Dermis microvascular lymphatic vessel endothelial cell (primary cell): ENCODE data around the gene TRPC4AP. TPM values are rescaled to one million over a fixed set of nuclear protein-coding genes. Genes with fewer than 3 reads are reported as not detected.

Experiments
- DNase-seq, 2 donors: peaks; one replicate each; pipeline versions ENCODE4 v3.0.0 to v3.0.0-alpha.2; 2010; ENCODE audit warnings: low read depth in 2 of 2
- total RNA-seq: library from RNA; depleted of rRNA; stranded (reverse); fragments of >200 nt; gene quantifications from 2 replicates; pipeline ENCODE4 v1.2.1, GENCODE V29; 2014

The TRPC4AP gene
- total RNA-seq, 1 donor from 2014 or later, result 68.9 TPM

DNA sequence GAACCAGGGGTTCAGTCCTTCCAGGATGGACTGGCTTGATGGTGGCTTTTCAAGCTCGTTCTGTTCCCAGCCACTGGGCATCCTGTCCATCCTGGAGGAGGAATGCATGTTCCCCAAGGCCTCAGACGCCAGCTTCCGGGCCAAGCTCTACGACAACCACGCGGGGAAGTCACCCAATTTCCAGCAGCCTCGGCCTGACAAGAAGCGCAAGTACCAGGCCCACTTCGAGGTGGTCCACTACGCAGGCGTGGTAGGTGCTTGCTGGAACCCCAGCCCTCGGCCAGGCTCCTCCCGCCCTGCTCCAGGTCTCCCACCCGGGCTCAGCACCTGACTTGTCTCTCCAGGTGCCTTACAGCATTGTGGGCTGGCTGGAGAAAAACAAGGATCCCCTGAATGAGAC is 102.9 kb downstream of the TRPC4AP start:
- DNase-seq, result no peak

DNA sequence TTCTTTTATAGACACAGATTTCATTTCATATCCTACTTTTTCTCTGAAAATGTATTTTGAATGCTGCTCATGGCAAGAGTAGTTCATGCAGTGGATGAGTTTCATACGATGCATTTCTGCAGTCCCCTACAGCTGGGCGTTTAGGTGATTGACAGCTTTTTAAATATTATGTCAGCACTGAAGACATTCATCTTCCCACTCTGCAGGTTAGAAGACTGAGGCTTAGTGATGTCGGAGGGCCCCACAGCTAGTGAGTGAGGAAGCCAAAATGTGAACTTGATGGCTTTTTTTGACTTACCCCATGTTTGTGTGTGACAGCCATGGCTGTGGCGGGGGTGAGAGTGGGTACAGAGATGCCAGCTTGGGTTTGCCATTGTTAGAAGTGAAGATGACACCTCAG is 103.5 kb downstream of the TRPC4AP start:
- no peak for DNase-seq

DNA sequence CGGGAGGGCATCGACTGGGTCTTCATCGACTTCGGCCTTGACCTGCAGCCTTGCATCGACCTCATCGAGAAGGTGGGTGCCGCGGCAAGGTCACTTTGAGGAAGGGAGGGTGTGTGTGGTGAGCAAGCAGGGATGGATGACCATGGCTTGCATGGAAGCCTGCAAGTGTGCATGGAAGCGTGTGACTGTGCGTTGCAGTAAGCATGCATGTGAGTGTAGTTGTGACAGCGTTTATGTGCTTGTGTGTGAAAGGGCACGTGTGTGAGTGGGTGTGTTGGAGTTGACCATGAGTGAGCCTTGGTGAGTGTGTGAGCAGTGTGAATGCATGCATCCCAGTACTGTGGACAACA is 104.4 kb downstream of the TRPC4AP start:
- no peak for DNase-seq

DNA sequence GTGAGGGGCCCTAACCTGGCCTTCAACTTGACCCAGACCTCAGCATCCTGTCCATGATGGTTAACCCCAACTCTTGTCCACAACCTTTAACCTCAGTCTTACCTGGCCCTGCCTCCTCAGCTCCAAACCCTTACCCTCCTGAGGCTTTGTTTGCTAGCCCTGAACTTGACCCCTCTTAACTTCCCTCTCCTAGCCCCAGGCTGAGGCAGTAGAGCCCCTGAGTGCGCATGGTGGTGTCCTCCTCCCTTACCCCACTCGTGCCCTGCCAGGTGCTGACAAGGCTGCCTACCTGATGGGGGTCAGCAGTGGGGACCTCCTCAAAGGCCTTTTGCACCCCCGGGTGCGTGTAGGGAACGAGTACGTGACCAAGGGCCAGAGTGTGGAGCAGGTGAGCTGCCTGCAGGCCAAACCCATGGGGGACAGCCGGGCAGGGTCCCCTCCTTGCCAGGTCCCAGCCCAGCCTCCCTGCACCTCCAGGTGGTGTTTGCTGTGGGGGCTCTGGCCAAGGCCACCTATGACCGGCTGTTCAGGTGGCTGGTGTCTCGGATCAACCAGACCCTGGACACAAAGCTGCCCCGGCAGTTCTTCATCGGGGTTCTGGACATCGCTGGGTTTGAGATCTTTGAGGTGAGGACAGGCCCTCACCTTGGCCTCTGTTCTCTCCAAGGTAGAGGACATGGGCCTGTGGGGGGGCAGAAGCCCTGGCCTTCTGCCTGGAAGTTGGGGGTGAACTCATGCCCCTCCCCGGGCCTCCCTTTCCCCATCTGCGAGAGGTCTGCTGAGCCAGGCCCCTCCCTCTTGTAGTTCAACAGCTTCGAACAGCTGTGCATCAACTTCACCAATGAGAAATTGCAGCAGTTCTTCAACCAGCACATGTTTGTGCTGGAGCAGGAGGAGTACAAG is 105.1 kb downstream of the TRPC4AP start:
- no peak for DNase-seq

DNA sequence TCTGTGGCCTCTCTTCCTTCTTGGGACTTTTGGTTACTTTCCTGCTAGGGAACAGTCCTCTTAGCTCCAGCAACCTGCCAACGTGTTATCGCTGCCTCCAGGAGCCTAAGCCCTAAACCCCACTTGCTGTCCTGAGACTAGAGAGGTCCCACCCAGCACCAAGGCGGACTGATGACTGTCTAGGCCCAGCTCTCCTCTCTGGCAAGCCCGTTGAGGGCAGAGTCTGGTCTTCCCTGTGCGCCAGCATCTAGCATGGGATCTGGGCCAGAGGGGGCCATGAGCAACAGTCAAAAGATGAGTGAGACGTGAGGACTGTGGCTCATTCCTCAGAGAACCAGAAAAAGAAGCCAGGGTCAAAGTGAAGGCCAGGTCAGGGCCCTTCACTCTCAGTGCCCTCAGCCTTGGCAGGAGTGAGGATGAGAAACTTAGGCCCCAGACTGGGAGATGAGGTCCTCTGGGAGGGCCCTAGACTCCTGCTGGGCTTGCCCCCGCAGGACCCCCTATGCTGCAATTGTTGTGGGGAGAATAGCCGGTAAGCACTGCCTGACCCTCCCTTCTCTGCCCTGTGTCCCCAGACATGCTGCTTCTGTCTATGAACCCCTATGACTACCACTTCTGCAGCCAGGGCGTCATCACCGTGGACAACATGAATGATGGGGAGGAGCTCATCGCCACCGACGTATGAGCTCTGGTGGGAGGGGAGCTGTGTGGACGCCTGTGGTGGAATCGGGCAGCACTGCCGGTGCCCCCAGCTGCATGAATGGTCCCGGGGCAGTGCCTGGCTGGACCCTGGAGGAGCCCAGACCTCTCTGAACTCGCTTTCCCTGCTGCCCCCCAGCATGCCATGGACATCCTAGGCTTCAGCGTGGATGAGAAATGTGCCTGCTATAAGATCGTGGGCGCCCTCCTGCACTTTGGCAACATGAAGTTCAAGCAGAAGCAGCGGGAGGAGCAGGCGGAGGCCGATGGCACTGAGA is 106.0 kb downstream of the TRPC4AP start:
- no peak for DNase-seq

DNA sequence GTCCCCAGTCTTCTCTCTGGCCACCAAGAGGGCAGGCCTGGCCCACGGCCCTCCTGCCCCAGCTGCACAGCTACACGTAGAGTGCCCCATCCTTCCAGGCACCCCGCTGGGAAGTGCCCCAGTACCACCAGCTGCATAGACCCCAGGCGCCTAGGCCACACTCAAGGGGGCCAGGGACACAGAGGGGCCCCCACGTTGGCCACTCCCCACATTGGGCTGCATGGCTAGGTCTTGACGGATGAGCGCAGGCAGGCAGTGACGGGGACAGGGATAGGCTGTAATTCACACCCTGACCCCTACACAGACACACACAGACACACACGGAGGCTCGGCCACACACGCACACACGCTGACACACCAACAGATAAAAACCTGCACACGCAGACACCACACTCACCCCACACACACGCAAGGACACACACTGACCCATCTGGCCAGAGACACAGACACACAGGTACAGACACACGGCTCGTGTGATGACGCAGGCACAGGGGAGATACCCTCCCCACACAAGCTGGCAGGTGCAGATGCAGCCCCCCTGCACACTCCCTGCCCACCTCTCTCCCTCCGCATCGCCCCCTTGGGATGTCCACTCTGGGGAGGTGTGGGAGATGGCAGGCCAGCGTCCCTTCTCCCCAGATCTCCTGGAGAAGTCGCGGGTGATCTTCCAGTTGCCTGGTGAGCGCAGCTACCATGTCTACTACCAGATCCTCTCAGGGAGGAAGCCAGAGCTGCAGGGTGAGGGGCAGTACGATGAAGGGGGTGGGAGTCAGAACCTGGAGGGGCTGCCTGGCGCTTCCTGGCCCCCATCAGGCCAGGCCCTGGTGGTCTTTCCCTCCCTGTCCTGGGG is 106.9 kb downstream of the TRPC4AP start:
- DNase-seq, result no peak

DNA sequence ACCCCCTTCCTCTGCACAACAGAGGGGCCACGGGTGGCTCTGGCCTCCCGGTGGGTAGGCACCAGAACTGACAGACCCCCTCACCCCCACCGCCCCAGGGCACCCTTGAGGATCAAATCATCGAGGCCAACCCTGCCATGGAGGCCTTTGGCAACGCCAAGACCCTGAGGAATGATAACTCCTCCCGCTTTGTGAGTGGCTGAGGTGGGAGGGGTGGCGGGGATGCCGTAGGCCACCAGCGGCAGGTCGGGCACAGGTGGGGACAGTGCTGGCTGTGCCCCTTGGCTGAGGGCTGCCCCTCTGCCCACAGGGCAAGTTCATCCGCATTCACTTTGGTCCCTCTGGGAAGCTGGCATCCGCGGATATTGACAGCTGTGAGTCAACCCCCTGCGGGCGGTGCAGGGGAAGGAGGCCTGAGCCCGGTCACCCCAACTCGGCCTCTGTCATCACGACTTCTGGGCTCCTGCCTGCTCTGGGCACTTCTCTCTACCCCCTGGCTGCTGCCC is 107.8 kb downstream of the TRPC4AP start:
- peak in 1 of 2 donors; percentile 28 for DNase-seq

DNA sequence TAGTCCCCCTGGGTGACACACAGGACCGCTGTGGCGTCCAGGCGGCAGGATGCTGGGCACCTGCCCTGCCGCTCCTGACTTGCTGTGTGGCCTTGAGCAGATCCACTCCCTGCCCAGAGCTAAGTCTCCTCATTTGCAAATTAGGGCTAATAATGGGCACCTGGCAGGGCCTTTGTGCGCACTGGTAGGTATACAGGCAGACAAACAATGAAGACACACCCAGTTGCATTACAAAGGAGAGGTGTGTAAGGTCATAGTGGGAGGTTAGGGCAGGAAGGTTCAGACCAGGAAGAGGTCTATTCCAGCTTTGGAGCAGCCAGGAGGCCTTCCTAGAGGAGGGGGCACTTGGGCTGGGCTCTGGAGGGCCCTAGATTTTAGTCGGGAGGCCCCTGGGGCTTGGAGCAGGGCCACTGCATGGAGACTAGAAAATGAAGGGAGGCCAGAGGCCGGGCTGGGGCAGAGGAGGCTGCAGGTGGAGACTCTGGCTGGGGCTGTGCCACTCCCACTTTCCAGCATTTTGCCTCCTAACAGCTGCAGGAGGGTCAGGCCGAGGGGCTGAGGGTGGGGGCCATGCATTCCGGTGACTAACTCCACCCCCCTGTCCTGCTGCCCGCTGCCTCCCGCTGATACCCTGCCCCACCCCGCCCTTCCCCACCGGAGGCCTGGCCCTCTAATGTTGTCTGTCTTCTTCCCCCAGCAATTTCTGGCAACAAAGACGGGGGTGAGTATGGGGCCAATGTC is 108.4 kb downstream of the TRPC4AP start:
- no peak for DNase-seq

DNA sequence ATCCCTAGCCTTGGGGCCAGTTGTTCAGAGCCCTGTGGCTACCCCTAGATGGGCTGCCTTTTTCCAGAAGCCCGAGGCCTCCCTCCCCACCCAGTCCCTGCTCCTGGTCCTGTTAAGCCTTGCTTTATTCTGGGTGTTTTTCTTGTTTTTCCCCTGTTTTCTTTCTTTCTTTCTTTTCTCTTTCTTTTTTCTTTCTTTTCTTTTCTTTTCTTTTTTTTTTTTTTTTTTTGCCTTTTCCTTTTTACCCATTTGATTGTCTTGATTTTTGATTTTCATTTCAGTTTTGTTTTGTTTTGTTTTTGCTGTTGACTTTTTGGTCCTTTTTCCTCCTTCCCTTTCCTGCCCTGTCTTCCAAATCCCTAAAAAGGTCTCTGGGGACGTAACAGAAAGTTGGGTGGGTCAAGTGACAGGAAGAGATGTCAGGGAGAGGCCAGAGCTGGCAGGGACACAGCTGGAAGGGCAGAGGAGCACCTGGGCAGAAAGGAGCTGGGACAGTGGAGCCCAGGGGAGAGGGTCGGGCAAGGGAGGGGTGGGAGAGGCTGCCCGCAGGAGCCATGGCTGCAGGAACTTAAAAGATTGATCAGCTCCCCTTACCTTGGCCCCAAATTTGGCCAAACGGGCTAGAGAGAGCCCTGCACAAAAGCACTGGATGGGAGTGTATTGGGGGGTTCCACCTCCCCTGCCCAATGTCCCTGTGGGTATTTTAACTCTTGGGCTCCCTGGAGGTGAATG is 109.4 kb downstream of the TRPC4AP start:
- DNase-seq, result no peak

DNA sequence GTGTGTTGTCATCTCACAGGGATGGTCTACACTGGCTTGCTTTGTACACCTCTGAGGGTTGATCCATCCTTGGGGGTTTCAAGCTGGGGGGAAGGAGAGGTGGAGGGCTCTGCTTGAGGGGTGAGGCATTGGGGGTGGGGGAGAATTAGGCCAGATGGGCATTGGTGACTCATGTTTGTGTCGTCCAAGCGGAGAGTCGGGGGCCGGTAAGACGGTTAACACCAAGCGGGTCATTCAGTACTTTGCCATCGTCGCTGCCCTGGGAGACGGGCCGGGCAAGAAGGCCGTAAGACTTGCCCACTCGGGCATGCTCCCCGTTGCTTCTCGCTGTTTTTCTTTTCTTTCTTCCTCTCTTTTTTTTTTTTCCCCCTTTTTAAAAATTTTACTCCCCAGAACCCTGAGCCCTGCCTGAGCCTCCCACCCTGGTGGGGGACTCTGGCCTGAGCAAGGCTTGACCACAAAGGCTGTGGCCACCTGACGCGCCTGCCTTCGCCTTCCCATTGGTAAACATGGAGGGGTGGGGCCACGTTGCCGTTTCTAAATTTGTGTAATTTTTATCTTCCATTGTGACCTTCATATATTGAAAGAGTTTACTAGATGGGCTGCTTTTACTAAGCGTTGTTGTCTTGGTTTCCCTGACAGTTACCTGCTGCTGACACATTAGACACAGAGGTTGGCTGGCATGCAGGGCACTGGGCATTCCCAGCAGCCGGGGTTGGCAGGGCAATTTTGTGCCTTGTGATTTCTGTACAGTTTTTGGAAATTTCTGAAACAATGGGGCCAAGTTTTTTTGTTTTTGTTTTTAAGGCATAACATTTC is 110.1 kb downstream of the TRPC4AP start:
- DNase-seq, result no peak

DNA sequence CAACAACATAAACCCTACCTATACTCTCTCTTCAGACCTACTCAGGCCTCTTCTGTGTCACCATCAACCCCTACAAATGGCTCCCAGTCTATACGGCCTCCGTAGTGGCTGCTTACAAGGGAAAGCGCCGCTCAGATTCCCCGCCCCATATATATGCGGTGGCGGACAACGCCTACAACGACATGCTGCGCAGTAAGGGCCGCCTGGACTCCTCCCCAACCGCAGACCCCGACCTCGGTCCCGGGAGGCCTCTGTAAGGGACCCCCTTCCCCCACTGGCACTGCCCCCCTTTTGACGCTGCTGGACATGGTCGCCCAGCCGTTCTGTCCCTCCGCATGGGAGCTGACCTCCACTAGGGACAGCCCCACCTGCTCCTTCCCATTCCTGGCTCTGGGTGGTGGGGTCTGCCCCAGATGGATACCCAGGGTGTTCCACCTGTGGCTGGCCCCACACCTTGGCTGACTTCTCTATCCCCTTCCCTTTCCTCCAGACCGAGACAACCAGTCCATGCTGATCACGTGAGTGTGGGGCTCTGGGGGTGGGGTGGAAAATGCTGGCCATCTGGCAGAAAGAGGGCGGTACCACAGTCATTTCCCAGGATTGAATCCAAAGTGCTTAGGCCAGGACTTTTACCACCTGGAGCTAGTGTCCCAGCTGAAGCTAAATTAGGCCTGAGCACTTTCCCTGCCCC is 111.9 kb downstream of the TRPC4AP start:
- peak; percentile 41 to 67 for DNase-seq

DNA sequence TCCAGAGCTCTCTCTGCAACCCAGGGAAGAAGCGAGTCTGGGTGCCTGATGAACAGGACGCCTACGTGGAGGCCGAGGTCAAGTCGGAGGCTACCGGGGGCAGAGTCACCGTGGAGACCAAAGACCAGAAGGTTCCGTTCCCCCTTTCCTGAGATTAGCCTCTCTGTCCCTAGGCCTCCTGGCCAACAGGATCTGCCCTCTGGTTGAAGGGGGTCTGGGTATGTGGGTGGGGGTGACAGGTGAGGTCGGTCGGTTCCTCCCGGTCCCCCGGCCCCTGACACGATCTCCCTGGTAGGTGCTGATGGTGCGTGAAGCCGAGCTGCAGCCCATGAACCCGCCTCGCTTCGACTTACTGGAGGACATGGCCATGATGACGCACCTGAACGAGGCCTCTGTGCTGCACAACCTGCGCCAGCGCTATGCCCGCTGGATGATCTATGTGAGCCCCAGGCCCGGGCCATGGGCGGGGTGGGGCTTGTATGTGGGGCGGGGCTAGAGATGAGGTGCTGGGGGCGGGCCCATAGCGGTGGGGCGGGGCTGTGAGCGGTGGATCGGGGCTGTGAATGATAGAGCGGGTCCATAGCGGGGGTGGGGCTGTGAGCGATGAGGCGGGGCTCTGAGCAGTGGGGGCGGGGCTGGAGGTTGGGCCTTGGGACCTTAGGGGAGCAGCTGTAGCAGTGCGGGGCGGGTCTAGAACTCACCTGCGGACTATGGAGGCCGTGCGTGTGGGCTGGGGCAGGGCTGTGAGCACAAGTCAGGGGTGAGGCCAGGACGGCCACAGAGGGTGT is 113.0 kb downstream of the TRPC4AP start:
- no peak for DNase-seq

DNA sequence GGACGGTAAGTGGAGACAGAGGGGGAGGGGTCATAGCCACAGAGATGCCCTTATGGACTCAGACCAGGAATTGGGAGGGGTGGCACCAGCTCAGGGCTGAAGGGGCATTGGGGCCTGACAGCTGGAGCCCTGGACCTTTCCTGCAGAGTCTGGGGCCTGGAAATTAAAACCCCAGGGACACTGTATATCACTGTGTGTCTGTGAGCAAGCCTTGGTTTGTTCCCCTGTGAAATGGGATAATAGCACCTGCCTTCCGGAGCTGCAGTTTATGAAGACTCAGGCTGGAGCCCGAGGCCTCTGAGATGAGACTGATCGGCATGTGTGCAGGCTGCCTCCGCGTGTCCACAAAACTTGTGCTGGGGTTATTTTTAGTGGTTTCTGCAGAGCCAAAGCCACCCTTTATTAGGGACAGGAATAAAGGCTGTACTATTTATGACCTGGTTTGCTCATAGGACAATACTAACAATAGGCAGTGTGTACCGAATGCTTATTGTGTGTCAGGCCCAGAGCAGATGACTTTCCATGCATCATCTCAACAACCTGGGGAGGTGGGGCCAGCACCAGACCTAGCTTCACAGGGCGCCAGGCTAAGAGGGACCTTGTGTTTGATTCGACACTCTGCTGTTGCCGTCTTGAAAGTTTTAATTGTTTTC is 114.4 kb downstream of the TRPC4AP start:
- DNase-seq, result no peak

DNA sequence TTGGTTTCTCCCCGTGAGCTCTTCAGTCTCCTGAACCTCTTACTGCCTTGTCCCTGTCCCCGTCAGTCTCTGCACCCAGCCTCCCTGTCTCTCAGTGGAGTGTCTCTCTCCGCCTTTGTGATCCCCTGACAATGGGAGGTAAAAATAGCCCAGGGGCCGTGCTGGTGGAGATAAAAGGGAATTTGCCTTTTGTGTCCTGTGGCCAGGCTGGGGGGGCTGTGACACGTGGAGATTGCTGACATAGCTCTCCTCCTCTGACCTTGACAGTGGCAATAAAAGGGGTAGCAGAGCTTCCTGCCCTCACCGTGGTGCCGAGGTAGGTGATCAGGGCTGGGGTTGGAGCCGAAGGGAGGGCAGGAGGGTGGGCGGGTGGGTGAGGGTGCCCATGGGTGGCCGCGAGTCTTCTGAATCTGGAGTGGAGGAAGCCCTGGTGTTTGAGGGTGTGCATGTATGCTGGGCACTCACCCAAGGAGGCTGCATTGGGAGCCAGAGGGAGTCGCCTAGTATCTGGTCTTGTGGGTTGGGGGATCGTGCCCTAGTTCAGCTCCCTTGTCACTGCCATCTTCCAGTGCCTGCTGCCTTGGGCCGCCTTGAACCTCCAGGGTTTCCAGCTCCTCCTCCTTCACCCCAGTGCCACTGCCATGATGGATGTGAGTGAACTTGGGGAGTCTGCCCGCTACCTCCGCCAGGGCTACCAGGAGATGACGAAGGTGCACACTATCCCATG is 115.1 kb downstream of the TRPC4AP start:
- DNase-seq, result no peak

DNA sequence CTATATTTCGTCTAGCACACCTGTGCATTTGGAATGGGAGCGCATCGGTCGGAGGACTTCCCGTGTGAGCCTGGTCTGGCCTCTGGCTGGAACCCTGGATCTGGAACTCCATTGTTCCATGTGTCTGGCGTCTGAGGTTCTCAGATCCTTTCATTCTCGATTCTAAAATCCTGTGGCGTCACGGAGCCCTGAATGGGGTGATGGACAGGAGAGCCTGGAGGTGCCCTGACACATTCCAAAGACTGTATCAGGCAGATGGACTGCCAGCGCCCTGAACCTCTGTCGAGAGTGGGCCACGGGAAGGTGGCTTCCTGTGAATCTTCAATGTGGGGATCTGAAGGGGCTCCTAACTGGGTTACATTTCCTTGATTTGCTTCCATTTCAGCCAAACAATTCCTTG is 116.3 kb downstream of the TRPC4AP start:
- DNase-seq, result no peak

DNA sequence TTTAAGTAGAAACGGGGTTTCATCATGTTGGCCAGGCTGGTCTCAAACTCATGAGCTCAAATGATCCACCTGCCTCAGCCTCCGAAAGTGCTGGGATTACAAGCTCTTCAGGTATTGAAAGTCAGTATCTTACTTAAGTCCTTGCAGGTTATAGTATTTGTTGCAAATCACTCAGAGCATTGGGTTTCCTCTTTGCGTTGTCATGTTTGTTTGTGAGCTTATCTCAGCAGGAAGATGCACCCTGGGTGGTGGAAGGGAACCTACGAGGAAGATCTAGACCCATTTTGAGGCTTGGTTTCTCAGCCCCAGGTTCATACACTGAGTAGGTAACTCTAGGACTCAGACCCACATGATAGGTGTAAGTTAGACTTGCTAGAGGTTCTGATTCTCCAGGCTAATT is 118.4 kb downstream of the TRPC4AP start:
- DNase-seq, result no peak
